ENCODE measurements around the gene GSTM2.
A peak's percentile ranks its signal among the peaks of the same experiment; 100 is the strongest.

GSTM2 gene

GRCh38 chr1:109652402-109652801, 15.5 kb upstream of the GSTM2 start:
- H2AK5ac ChIP-seq (ENCODE audit: low read length, severe bottlenecking), result no peak overlapping the region
- H2AFZ ChIP-seq (ENCODE audit: low read depth, low read length), result no peak overlapping the region
- DNase-seq, result no peak
- peaks cover 12% of the 10 kb centered on the region in 2 experiments for H3K27me3 ChIP-seq (ENCODE audit: control insufficient read depth in 1 of 2, insufficient read depth in 1 of 2, low read length in 2 of 2)
- no peak overlapping the region for H2BK120ac ChIP-seq (ENCODE audit: low read depth, low read length)
- H4K91ac ChIP-seq (ENCODE audit: low read length), result no peak overlapping the region
- H3K9ac ChIP-seq (ENCODE audit: low read length), result no peak overlapping the region
- H4K8ac ChIP-seq (ENCODE audit: low read length), result no peak overlapping the region
- no peak overlapping the region for H3K14ac ChIP-seq (ENCODE audit: low read length in 2 of 2)
- WGBS, result 75% methylated on average over 2 of the region's 2 CpGs
- H2BK5ac ChIP-seq (ENCODE audit: low read depth, low read length, poor library complexity, severe bottlenecking), result no peak overlapping the region
- H2BK12ac ChIP-seq (ENCODE audit: low read length in 2 of 2), result no peak overlapping the region
- H3K4me2 ChIP-seq (ENCODE audit: low read length, poor library complexity, severe bottlenecking), result no peak overlapping the region
- H3K4ac ChIP-seq (ENCODE audit: low read depth in 1 of 2, low read length in 2 of 2), result no peak overlapping the region
- no peaks in the 10 kb centered on the region for H3K79me1 ChIP-seq (replicated peaks; ENCODE audit: low read length, poor library complexity, severe bottlenecking)
- no peaks in the 10 kb centered on the region for H3K9me3 ChIP-seq (ENCODE audit: control insufficient read depth, low read length)
- no peak overlapping the region for H3K27ac ChIP-seq (ENCODE audit: low read length, poor library complexity, severe bottlenecking)
- H3K36me3 ChIP-seq (ENCODE audit: control insufficient read depth in 1 of 2, insufficient read depth in 2 of 2, low read depth in 1 of 2, low read length in 2 of 2), result no peaks in the 10 kb centered on the region
- peaks cover 14% of the 10 kb centered on the region for H3K4me1 ChIP-seq (ENCODE audit: control insufficient read depth, insufficient read depth, low read depth, low read length)
- no peak overlapping the region for H3K23ac ChIP-seq (ENCODE audit: low read length in 2 of 2)
- H3K4me3 ChIP-seq (ENCODE audit: insufficient read depth in 1 of 2, low read depth in 1 of 2, low read length in 2 of 2), result no peak overlapping the region
- H3K18ac ChIP-seq (ENCODE audit: low read depth in 1 of 2, low read length in 2 of 2), result no peak overlapping the region
- no peak overlapping the region for H2BK15ac ChIP-seq (ENCODE audit: low read depth, poor library complexity, severe bottlenecking)

DNA sequence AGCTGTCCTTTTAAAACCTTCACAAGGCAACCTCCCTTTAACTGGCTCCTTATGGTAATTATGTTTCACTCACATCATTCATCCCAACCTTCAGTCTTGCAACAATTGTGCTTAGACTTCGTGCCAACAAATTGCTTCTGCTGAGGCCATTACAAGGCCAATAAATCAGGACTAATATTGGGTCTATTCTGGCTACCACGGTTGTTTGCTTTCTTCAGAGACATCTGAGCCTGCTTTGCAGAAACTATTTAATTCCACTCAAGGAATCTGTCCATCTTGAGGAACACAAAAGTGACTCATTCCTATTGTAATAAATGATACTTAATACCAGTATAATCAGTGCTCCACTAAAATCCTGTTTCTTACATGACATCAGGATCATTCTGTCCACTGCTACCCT, 14.6 kb upstream of the GSTM2 start:
- H2AFZ ChIP-seq (ENCODE audit: low read depth, low read length), result no peak overlapping the region
- WGBS, result 60% methylated on average over 2 of the region's 2 CpGs

GRCh38 chr1:109654519-109654918, 13.3 kb upstream of the GSTM2 start:
- Histone ChIP-seq H3K23ac (ENCODE audit: low read length in 2 of 2) (no peak overlapping the region), H3K9me3 (ENCODE audit: control insufficient read depth, low read length) (no peaks in the 10 kb centered on the region), H4K8ac (ENCODE audit: low read length) (no peak overlapping the region), H2BK120ac (ENCODE audit: low read depth, low read length) (no peak overlapping the region), H2BK5ac (ENCODE audit: low read depth, low read length, poor library complexity, severe bottlenecking) (no peak overlapping the region), H3K36me3 (ENCODE audit: control insufficient read depth in 1 of 2, insufficient read depth in 2 of 2, low read depth in 1 of 2, low read length in 2 of 2) (peaks cover 0 to 7% of the 10 kb centered on the region in 2 experiments), H2BK12ac (ENCODE audit: low read length in 2 of 2) (no peak overlapping the region), H3K4me3 (ENCODE audit: insufficient read depth in 1 of 2, low read depth in 1 of 2, low read length in 2 of 2) (no peak overlapping the region), H3K4me1 (ENCODE audit: control insufficient read depth, insufficient read depth, low read depth, low read length) (peaks cover 22% of the 10 kb centered on the region), H2BK15ac (ENCODE audit: low read depth, poor library complexity, severe bottlenecking) (no peak overlapping the region), H3K27me3 (ENCODE audit: control insufficient read depth in 1 of 2, insufficient read depth in 1 of 2, low read length in 2 of 2) (peaks cover 12% of the 10 kb centered on the region in 2 experiments), H3K18ac (ENCODE audit: low read depth in 1 of 2, low read length in 2 of 2) (no peak overlapping the region), H3K27ac (ENCODE audit: low read length, poor library complexity, severe bottlenecking) (no peak overlapping the region), H3K9ac (ENCODE audit: low read length) (no peak overlapping the region), H3K14ac (ENCODE audit: low read length in 2 of 2) (no peak overlapping the region), H3K4me2 (ENCODE audit: low read length, poor library complexity, severe bottlenecking) (no peak overlapping the region), H2AK5ac (ENCODE audit: low read length, severe bottlenecking) (no peak overlapping the region), H3K4ac (ENCODE audit: low read depth in 1 of 2, low read length in 2 of 2) (no peak overlapping the region), H2AFZ (ENCODE audit: low read depth, low read length) (no peak overlapping the region), H4K91ac (ENCODE audit: low read length) (peak overlapping the region; percentile 2), H3K79me1 (replicated peaks; ENCODE audit: low read length, poor library complexity, severe bottlenecking) (no peaks in the 10 kb centered on the region)
- DNase-seq, result no peak
- 94% methylated on average over 12 of the region's 12 CpGs for WGBS

More for the DNA sequence above, 14.6 kb upstream of the GSTM2 start:
- H3K4me3 ChIP-seq (ENCODE audit: insufficient read depth in 1 of 2, low read depth in 1 of 2, low read length in 2 of 2), result no peak overlapping the region
- DNase-seq, result no peak
- H3K27ac ChIP-seq (ENCODE audit: low read length, poor library complexity, severe bottlenecking), result no peak overlapping the region
- H2BK5ac ChIP-seq (ENCODE audit: low read depth, low read length, poor library complexity, severe bottlenecking), result no peak overlapping the region
- no peak overlapping the region for H4K91ac ChIP-seq (ENCODE audit: low read length)
- no peaks in the 10 kb centered on the region for H3K9me3 ChIP-seq (ENCODE audit: control insufficient read depth, low read length)
- H2BK15ac ChIP-seq (ENCODE audit: low read depth, poor library complexity, severe bottlenecking), result no peak overlapping the region
- no peak overlapping the region for H2BK12ac ChIP-seq (ENCODE audit: low read length in 2 of 2)
- H3K9ac ChIP-seq (ENCODE audit: low read length), result no peak overlapping the region
- no peak overlapping the region for H4K8ac ChIP-seq (ENCODE audit: low read length)
- H3K18ac ChIP-seq (ENCODE audit: low read depth in 1 of 2, low read length in 2 of 2), result no peak overlapping the region
- no peak overlapping the region for H3K14ac ChIP-seq (ENCODE audit: low read length in 2 of 2)
- no peak overlapping the region for H2BK120ac ChIP-seq (ENCODE audit: low read depth, low read length)
- peaks cover 12% of the 10 kb centered on the region in 2 experiments for H3K27me3 ChIP-seq (ENCODE audit: control insufficient read depth in 1 of 2, insufficient read depth in 1 of 2, low read length in 2 of 2)
- H2AK5ac ChIP-seq (ENCODE audit: low read length, severe bottlenecking), result no peak overlapping the region
- no peaks in the 10 kb centered on the region for H3K79me1 ChIP-seq (replicated peaks; ENCODE audit: low read length, poor library complexity, severe bottlenecking)
- no peak overlapping the region for H3K23ac ChIP-seq (ENCODE audit: low read length in 2 of 2)
- H3K4me2 ChIP-seq (ENCODE audit: low read length, poor library complexity, severe bottlenecking), result no peak overlapping the region
- H3K36me3 ChIP-seq (ENCODE audit: control insufficient read depth in 1 of 2, insufficient read depth in 2 of 2, low read depth in 1 of 2, low read length in 2 of 2), result no peaks in the 10 kb centered on the region
- peaks cover 14% of the 10 kb centered on the region for H3K4me1 ChIP-seq (ENCODE audit: control insufficient read depth, insufficient read depth, low read depth, low read length)
- H3K4ac ChIP-seq (ENCODE audit: low read depth in 1 of 2, low read length in 2 of 2), result no peak overlapping the region

DNA sequence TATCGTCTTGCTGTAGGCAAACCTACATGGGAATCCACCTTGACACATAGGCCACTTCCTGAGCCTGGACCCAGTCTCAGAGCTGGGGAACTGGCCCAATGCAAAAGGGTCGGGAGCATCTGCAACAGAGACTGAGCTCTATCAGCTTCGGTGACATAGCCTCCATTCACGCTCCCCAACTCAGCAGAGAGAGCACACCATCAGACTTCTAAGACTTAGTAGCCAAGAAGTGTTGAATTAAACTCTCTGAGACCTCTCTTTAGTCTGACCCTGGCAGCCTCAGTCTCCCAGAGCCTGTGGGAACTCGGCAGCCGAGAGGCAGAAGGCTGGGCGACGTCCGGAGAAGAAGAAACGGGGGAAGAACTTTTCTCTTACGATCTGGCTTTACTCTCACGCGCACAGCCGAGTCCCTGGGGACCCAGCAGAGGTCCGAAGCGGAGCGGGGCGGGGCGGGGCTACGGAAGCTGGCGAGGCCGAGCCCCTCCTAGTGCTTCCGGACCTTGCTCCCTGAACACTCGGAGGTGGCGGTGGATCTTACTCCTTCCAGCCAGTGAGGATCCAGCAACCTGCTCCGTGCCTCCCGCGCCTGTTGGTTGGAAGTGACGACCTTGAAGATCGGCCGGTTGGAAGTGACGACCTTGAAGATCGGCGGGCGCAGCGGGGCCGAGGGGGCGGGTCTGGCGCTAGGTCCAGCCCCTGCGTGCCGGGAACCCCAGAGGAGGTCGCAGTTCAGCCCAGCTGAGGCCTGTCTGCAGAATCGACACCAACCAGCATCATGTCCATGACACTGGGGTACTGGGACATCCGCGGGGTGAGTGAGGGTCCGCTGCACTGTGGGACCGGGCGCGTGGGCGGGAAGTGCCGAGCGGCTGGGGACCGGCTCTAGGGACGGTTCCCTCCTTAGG, 12.0 kb upstream of the GSTM2 start, which contains the start of gene GSTM4:
Gene GSTM4 (plus strand): TSS at position 485 of the 905 bp plus-strand sequence. CDS start 291 bp downstream, at position 776.
- H4K91ac ChIP-seq (ENCODE audit: low read length), result peak within 1 kb of the TSS; percentile 56
- peak; percentile 90 for DNase-seq
- peaks cover 12% of the 10 kb centered on the region in 2 experiments for H3K27me3 ChIP-seq (ENCODE audit: control insufficient read depth in 1 of 2, insufficient read depth in 1 of 2, low read length in 2 of 2)
- H2BK120ac ChIP-seq (ENCODE audit: low read depth, low read length), result no peak within 1 kb of the TSS
- WGBS, result 6% methylated on average over 52 of the region's 54 CpGs
- peak within 1 kb of the TSS; percentile 97 for H4K8ac ChIP-seq (ENCODE audit: low read length)
- peak within 1 kb of the TSS; percentile 24 for H3K27ac ChIP-seq (ENCODE audit: low read length, poor library complexity, severe bottlenecking)
- peaks cover 29% of the 10 kb centered on the region for H3K4me1 ChIP-seq (ENCODE audit: control insufficient read depth, insufficient read depth, low read depth, low read length)
- H2BK12ac ChIP-seq (ENCODE audit: low read length in 2 of 2), result peak within 1 kb of the TSS in 1 of 2 experiments; percentile 94
- peak within 1 kb of the TSS; percentile 91 for H2AFZ ChIP-seq (ENCODE audit: low read depth, low read length)
- peak within 1 kb of the TSS; percentile 64 to 90 for H3K4me3 ChIP-seq (ENCODE audit: insufficient read depth in 1 of 2, low read depth in 1 of 2, low read length in 2 of 2)
- no peak within 1 kb of the TSS for H2BK5ac ChIP-seq (ENCODE audit: low read depth, low read length, poor library complexity, severe bottlenecking)
- H3K9me3 ChIP-seq (ENCODE audit: control insufficient read depth, low read length), result no peaks in the 10 kb centered on the region
- H3K4ac ChIP-seq (ENCODE audit: low read depth in 1 of 2, low read length in 2 of 2), result peak within 1 kb of the TSS; percentile 59 to 76
- peak within 1 kb of the TSS in 1 of 2 experiments; percentile 89 for H3K14ac ChIP-seq (ENCODE audit: low read length in 2 of 2)
- peak within 1 kb of the TSS; percentile 93 for H3K9ac ChIP-seq (ENCODE audit: low read length)
- peak within 1 kb of the TSS; percentile 61 for H2BK15ac ChIP-seq (ENCODE audit: low read depth, poor library complexity, severe bottlenecking)
- peak within 1 kb of the TSS; percentile 6 to 95 for H3K18ac ChIP-seq (ENCODE audit: low read depth in 1 of 2, low read length in 2 of 2)
- H3K4me2 ChIP-seq (ENCODE audit: low read length, poor library complexity, severe bottlenecking), result peak within 1 kb of the TSS; percentile 73
- H3K79me1 ChIP-seq (replicated peaks; ENCODE audit: low read length, poor library complexity, severe bottlenecking), result no peaks in the 10 kb centered on the region
- peak within 1 kb of the TSS in 1 of 2 experiments; percentile 63 for H3K23ac ChIP-seq (ENCODE audit: low read length in 2 of 2)
- H2AK5ac ChIP-seq (ENCODE audit: low read length, severe bottlenecking), result no peak within 1 kb of the TSS
- peaks cover 0 to 7% of the 10 kb centered on the region in 2 experiments for H3K36me3 ChIP-seq (ENCODE audit: control insufficient read depth in 1 of 2, insufficient read depth in 2 of 2, low read depth in 1 of 2, low read length in 2 of 2)

Measured in mesenchymal stem cell (in vitro differentiated cells and primary cell).